ENCODE results near the gene DNAJC5G.

DNA sequence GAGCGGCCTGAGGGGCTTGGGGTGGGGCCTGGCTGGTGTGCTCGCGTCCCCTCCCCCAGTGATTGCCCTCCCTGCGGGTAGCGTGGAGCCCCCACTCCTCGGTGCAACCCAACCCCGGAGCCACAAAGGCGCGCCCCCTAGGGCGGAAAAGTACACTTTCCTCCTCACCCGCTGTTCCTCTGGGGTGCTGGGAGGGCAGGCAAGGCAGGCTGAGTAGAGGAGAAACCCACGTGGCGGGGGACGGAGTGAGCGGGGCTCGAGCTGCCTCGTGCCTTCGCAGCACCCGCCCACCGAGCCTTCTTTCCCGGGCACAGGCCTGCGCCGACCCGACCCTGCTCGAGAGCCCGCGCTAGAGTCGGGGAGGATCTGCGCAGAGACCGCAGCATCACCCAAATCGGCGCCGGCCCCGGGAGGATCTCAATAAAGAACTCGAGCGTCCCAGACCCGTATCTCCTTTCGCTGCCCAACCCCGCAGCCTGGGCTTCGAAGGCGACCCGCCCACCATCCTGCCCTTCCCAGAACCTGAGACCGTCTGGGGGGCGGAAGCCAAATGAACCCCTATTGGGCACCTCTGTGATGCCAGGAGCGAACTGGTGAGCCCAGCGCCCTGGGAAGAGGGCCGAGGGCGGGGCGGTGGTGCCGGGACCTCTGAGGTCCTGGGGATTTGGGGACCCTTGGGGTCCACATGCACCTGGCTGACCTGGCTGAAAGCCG, 31.5 kb downstream of the DNAJC5G start:
- no peak for TF ChIP-seq POLR2A (IDR thresholded peaks at IDR 0.05)
- TF ChIP-seq, protein P1, sequence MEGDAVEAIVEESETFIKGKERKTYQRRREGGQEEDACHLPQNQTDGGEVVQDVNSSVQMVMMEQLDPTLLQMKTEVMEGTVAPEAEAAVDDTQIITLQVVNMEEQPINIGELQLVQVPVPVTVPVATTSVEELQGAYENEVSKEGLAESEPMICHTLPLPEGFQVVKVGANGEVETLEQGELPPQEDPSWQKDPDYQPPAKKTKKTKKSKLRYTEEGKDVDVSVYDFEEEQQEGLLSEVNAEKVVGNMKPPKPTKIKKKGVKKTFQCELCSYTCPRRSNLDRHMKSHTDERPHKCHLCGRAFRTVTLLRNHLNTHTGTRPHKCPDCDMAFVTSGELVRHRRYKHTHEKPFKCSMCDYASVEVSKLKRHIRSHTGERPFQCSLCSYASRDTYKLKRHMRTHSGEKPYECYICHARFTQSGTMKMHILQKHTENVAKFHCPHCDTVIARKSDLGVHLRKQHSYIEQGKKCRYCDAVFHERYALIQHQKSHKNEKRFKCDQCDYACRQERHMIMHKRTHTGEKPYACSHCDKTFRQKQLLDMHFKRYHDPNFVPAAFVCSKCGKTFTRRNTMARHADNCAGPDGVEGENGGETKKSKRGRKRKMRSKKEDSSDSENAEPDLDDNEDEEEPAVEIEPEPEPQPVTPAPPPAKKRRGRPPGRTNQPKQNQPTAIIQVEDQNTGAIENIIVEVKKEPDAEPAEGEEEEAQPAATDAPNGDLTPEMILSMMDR (IDR thresholded peaks at IDR 0.05) = no peak
